ENCODE results near the gene CLDN24. TPM values are rescaled to one million over a fixed set of nuclear protein-coding genes. Genes with fewer than 3 reads are reported as not detected.
"Not testable (repeated sequence)": the region's sequence is repeated elsewhere in the genome, so short reads cannot be mapped to it uniquely, and the experiment has no call there.

CLDN24 gene
- polyA plus RNA-seq, 1 donor: not detected

GRCh38 chr4:183347146-183347545 is 24.9 kb upstream of the CLDN24 start:
- DNase-seq: no peak

DNA sequence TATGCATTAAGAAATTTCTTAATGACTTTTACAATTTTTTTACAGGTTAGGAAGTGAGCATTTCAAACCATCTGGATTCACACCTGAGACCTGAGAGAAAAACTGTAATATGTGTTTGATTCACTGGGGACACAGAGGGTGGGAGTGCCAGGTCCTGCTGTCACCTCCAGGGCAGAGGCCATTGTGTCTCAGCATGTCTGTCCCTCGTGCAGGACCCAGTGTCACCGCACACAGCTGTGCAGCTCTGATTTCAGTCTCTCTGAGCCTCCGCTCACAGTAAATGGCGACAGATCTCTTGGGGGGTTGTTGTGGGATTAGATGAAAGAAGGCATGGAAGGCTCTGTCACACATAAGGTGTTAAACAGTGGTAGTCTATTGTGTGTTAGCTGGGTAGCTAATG is 23.0 kb upstream of the CLDN24 start:
- no peak for DNase-seq

- no peak for DNase-seq
These were observed 22.5 kb upstream of the CLDN24 start for GRCh38 chr4:183344523-183345255.

DNA sequence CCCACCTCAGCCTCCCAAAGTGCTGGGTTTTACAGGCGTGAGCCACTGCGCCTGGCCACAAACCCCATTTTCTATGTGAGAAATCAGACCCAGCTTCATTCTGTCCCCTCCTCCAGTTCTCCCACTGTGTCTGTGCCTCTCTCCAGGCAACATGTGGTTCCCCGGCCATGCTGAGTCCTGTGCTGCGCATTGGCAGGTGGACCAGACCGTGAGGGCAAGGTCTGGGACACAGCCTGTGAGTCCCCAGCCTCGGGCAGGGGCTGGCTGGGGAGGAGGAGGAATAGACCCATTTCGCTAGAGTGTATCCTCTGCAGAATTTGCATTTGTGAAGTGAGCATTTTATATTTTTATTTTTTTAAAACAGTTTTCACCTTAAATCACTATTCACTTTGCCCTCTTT is 21.5 kb upstream of the CLDN24 start:
- DNase-seq: no peak

- DNase-seq: no peak
These were observed 20.6 kb upstream of the CLDN24 start for GRCh38 chr4:183342541-183343533.

- no peak for DNase-seq
These were observed 15.6 kb upstream of the CLDN24 start for GRCh38 chr4:183337833-183338232.

DNA sequence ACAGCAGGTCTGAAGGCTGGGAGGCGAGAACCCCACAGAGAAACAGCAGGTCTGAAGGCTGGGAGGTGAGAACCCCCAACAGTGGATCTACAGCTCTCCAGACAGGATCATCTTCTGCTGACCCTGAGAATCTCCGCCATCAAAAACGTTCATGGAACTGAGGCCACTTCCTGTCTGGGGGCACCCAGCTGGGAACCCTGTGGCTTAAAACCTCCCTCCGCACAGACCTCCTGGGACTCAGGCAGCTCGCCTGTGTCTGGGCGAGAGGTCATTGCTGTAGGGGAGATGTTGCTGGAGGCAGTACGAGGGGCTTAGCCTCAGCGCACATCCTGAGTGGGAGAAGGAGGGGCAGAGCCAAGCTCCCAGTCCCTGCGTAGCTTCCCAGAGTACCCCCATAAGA is 15.1 kb upstream of the CLDN24 start:
- DNase-seq: no peak

DNA sequence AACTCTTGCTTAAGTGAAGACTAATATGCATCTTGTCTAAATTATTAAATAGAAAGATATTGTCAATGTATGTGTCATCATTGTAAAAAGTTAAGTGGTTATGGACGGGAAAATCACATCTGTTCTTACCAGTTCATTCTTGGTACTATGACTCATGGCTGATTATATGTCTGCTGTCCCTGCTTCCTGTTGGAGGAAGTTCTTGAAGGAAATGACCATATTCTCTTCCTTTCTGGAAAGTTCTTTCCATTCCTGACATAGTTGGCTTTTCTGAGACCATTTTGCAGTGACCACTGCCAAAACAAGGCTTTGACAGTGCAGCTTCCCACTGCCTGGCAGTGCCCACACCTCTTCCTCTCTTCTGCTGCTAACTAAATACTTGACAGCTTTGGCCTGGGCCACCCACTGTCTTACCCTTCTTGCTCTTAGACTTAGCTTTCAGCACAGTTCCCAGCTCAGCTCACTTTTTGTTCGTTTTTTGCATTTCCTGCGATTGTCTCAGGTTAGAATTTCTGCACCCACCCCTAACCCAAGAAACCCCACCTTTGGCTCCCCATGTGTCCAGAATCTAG is 13.2 kb upstream of the CLDN24 start:
- DNase-seq: no peak

DNA sequence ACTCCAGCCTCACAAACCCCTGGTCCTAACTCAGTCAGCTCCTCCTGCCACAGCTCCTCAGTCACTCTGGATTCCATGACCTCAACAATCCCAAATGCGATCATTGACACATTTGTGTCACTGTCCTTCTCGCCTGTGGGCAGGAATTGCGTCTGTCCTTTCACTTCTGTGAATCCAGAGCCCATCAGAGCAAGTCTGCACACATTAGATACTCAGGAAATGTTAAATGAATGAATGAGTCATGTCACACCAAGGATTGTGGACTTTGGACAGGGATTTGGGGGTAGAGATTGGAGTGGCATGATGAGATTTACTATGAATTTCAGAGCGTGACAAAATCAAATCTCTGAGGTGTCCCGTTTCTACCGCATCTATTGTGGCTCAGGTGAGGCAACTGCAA is 11.8 kb upstream of the CLDN24 start:
- DNase-seq: no peak

- no peak for DNase-seq
These were observed 11.0 kb upstream of the CLDN24 start for GRCh38 chr4:183333202-183333601.

- DNase-seq: peak; percentile 58
These were observed 10.2 kb upstream of the CLDN24 start for GRCh38 chr4:183332447-183332846.

GRCh38 chr4:183330841-183331240 is 8.6 kb upstream of the CLDN24 start:
- DNase-seq: no peak

DNA sequence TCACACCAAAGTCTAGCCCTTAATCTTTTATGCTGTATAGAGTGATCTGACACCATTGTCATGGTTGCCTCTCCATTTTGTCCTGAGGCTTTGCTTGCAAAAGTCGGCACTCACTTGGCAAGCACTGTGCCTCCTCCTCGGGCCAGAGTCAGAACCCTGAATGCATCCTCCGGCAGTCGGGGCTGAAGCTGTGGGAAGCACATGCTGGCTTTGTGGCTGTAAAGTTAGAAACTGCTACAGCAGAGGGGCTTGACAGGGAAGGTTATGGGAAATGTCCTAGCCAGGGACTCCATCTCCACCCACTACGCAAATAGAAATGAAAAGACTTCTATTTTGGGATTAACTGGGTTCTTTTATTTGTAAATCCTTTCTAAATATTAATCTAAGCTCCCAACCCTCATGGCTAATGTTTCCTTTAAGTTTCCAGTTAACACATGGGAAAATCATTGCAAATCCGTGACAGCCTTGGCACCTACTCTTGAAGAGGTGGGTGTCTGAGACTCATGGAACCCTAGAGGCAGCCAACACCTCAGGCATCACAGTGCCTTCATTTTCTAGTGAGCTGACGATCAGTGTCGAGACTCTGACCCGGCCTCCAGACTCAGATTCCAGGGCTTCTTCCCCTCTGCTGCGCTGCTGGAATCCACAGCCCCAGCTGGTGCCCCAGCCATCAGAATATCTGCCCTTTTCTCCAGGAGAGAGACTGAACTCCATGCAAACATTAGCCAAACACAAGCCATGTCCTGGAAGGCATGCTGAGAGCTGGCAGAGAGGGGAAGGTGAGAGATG is 7.9 kb upstream of the CLDN24 start:
- DNase-seq: no peak

GRCh38 chr4:183329244-183329643 is 7.0 kb upstream of the CLDN24 start:
- no peak for DNase-seq

DNA sequence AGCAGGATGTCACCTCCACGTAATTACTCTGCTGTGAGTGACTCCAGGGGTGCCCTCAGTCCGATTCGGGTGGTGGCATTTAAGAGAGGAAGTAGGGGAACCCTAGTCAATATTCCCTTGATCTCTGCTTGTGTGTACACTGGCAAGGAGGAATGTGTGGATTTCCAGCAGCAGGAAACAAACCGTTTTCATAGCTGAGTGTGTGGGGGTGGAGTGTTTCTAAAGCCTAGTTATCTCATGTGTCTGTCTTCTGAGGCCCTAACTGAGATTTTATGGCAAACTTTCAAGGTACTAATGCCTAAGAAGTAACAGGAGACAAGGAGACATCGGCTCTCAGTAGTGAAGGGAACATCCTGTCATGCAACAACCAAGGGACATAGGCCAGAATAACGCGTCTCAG is 6.6 kb upstream of the CLDN24 start:
- peak; percentile 25 for DNase-seq

- no peak for DNase-seq
These were observed 5.6 kb upstream of the CLDN24 start for GRCh38 chr4:183327827-183328226.

DNA sequence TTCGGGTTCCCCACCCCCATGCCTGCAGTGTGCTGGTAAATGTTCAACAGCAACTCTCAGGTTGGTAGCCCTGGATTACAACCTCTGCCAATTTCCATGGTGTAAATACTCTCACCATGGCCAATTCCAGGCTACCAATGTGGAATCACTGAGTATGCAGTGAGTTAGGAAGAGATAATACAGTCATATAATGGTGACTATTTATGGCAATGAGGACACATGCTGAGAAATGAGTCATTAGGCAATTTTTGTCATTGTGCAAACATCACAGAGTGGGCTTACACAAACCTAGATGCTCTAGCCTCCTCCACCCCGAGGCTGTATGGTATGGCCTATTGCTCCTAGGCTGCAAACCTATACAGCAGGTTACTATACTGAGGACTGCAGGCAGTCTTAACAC is 4.6 kb upstream of the CLDN24 start:
- DNase-seq: no peak

DNA sequence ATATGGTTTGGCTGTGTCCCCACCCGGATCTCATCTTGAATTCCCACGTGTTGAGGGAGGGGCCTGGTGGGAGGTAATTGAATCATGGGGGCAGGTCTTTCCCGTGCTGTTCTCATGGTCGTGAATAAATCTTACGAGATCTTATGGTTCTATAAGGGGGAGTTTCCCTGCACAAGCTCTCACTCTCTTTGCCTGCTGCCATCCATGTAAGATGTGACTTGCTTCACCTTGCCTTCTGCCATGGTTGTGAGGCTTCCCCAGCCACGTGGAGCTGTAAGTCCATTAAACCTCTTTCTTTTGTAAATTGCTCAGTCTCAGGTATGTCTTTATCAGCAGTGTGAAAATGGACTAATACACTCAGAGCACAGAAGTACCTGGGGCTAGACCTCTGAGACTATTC is 4.2 kb upstream of the CLDN24 start:
- DNase-seq: not testable (repeated sequence)

- DNase-seq: no peak
These were observed 2.4 kb upstream of the CLDN24 start for GRCh38 chr4:183324619-183325018.

- DNase-seq: not testable (repeated sequence)
These were observed 1.8 kb upstream of the CLDN24 start for GRCh38 chr4:183324056-183324455.

- no peak for DNase-seq
These were observed 1.1 kb upstream of the CLDN24 start for GRCh38 chr4:183323295-183323694.

DNA sequence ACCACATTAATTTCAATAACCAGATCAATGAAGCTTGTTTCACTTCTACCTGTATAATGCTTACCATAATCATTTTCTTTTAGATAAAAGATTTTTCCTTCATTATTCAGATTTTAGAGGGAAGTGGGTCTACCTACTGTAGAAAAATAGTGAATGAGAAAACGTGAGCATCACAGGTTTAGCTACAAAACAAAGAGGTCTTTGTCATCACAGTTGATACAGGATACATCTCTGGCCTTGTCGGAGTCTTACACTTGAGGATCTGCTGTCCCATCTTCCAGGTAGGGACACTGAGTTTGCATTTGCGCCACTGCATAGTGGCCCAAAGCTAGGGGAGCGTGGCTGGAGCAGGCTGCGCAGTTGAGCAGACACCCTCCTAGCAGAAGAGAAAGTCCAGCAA is 710 bp downstream of the CLDN24 start:
- DNase-seq: no peak
